Right atrium auricular region (tissue), 2 donors: ENCODE measurements around the gene ICE2. TPM values are rescaled to one million over a fixed set of nuclear protein-coding genes. Genes with fewer than 3 reads are reported as not detected.

Experiments
- DNase-seq: peaks from one replicate; pipeline ENCODE4 v3.0.0-alpha.2; 2019; ENCODE audit warnings: low spot score
- H3K27ac ChIP-seq, 2 donors: fragments of 200-600 bp; sonication (generic); 1 replicate in 1 of 2; 2 replicates in 1 of 2; pipeline ENCODE4 v1.5.1; 2016 to 2019
- H3K27me3 ChIP-seq, 2 donors: fragments of 200-600 bp; sonication (generic); one replicate each; pipeline versions ENCODE4 v1.5.1 to v1.6.0; 2017 to 2019
- H3K36me3 ChIP-seq: fragments of 200-600 bp; sonication (generic); one replicate; pipeline ENCODE4 v1.5.1; 2016
- H3K4me1 ChIP-seq, 2 donors: fragments of 200-600 bp; sonication (generic); one replicate each; pipeline versions ENCODE4 v1.5.1 to v1.6.0; 2017 to 2019
- H3K4me3 ChIP-seq, 2 donors: fragments of 200-600 bp; sonication (generic); 1 replicate in 1 of 2; 2 replicates in 1 of 2; pipeline ENCODE4 v1.5.1; 2017 to 2019; ENCODE audit warnings: mild to moderate bottlenecking in 1 of 2, moderate library complexity in 1 of 2
- H3K9me3 ChIP-seq, 2 donors: fragments of 200-600 bp; sonication (generic); one replicate each; pipeline ENCODE4 v1.5.1; 2019
- total RNA-seq, 2 donors: library from RNA; depleted of rRNA; stranded (reverse); fragments of >200 nt; gene quantifications; one replicate each; pipeline ENCODE4 v1.1.0, GENCODE V29; 2016
- TF ChIP-seq, protein P1 (sequence below), 2 donors: fragments of 200-600 bp; sonication (generic); IDR thresholded peaks; one replicate each; pipeline ENCODE4 v1.5.1; 2019; ENCODE audit warnings: antibody characterized with exemption in 2 of 2

The ICE2 gene
- total RNA-seq, 2 donors from 2014 or later: 10.6 to 12.6 TPM

DNA sequence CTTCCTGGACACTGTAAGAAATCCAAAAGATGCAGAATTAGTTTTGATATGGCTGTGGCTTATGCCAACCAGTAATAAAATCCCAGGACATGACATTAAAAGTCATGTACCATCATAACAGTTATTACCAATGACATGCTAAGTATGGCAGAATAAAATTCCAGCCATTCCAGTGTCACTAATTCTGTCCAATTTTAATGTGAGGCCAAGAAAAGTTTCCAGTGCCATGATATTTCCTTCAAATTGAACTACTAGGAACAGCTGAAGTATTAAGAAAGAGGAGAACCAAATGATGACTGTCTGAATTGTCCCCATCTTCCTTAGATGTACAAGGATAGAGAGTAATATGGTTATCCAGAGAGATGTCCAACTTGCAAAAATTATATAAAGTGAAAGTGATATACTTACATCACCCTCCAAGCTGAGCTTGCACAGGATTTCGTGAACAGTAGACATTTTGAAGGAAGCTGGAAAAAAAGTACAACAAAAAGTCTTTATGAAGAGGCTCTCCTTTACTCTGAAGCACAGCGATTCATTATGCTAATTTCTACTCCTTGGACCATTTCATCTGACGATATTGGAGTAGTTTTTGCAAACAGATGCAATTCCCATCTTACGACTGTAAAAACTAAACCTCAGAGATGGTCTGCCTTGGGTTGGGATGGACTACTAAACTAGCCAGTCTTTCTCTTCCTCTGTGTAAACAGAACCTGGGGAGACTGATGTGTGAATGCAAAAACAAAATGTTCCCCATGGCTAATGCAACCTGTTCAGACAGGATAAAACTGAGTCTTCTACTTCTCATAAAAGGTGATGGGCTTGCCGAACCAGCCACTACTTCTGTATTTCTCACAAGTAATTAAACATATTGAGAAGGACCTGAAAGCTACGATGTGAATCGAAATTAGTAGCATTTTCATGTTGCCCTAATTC is 93.1 kb downstream of the ICE2 start:
- Histone ChIP-seq H3K27me3 (no peaks in the 10 kb centered on the region), H3K4me3 (no peak overlapping the region), H3K27ac (no peak overlapping the region), H3K9me3 (no peaks in the 10 kb centered on the region), H3K36me3 (peaks cover 35% of the 10 kb centered on the region), H3K4me1 (peaks cover 0 to 58% of the 10 kb centered on the region in 2 donors)
- TF ChIP-seq, protein P1, sequence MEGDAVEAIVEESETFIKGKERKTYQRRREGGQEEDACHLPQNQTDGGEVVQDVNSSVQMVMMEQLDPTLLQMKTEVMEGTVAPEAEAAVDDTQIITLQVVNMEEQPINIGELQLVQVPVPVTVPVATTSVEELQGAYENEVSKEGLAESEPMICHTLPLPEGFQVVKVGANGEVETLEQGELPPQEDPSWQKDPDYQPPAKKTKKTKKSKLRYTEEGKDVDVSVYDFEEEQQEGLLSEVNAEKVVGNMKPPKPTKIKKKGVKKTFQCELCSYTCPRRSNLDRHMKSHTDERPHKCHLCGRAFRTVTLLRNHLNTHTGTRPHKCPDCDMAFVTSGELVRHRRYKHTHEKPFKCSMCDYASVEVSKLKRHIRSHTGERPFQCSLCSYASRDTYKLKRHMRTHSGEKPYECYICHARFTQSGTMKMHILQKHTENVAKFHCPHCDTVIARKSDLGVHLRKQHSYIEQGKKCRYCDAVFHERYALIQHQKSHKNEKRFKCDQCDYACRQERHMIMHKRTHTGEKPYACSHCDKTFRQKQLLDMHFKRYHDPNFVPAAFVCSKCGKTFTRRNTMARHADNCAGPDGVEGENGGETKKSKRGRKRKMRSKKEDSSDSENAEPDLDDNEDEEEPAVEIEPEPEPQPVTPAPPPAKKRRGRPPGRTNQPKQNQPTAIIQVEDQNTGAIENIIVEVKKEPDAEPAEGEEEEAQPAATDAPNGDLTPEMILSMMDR (IDR thresholded peaks at IDR 0.05): no peak
- DNase-seq: no peak

DNA sequence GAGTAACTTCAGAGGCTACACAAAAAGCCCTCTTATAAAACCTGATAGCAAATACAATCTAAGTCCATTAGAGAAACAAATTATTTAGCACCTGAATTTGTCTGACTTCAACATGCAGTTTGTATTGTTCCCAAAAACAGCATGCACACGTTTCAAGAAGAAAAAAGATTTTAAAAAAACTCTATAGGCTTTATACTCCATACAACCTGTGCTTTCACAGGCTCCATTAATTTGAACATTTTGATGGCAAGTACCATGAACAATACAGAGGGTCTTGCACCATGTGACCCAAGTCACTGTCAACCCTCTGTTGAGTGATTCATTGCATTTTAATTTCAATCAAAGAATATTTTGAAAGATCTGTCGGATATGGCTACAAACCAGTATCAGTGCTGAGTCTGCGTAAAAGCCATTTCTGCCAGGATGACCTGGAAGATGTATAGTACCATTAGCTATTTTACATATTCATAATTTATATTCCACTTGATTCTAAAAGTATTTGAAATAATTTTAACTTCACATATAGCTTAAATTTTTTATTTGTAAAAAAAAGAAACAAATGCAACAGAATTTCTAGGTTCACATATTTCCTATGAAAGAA is 94.3 kb downstream of the ICE2 start:
- no peak overlapping the region for H3K27ac ChIP-seq
- H3K36me3 ChIP-seq: peaks cover 36% of the 10 kb centered on the region
- peaks cover 0 to 52% of the 10 kb centered on the region in 2 donors for H3K4me1 ChIP-seq
- TF ChIP-seq, protein P1 (IDR thresholded peaks at IDR 0.05): no peak
- no peak overlapping the region for H3K4me3 ChIP-seq
- H3K27me3 ChIP-seq: no peaks in the 10 kb centered on the region
- DNase-seq: no peak
- H3K9me3 ChIP-seq: no peaks in the 10 kb centered on the region

DNA sequence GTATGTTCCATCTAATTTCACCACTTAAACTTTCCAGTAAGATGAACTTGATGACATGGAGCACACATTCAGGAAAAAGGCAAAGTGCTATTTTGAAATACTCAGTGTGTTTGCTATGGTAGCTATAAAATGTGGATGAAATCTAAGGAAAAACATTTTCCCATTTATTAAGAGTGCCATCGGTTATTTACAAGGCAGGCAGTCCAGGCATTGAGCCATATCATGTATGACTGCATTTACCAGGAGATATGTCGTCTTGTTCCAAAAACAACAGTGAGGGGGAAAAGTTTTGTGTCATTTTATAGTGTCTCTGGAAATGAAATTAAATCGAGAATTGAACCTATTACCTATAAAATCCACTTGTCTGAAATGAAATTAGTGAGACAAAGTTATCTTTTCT is 94.9 kb downstream of the ICE2 start:
- H3K4me1 ChIP-seq: peaks cover 0 to 52% of the 10 kb centered on the region in 2 donors
- TF ChIP-seq, protein P1 (IDR thresholded peaks at IDR 0.05): no peak
- H3K9me3 ChIP-seq: no peaks in the 10 kb centered on the region
- DNase-seq: no peak
- no peaks in the 10 kb centered on the region for H3K27me3 ChIP-seq
- H3K4me3 ChIP-seq: no peak overlapping the region
- peaks cover 36% of the 10 kb centered on the region for H3K36me3 ChIP-seq
- H3K27ac ChIP-seq: no peak overlapping the region

DNA sequence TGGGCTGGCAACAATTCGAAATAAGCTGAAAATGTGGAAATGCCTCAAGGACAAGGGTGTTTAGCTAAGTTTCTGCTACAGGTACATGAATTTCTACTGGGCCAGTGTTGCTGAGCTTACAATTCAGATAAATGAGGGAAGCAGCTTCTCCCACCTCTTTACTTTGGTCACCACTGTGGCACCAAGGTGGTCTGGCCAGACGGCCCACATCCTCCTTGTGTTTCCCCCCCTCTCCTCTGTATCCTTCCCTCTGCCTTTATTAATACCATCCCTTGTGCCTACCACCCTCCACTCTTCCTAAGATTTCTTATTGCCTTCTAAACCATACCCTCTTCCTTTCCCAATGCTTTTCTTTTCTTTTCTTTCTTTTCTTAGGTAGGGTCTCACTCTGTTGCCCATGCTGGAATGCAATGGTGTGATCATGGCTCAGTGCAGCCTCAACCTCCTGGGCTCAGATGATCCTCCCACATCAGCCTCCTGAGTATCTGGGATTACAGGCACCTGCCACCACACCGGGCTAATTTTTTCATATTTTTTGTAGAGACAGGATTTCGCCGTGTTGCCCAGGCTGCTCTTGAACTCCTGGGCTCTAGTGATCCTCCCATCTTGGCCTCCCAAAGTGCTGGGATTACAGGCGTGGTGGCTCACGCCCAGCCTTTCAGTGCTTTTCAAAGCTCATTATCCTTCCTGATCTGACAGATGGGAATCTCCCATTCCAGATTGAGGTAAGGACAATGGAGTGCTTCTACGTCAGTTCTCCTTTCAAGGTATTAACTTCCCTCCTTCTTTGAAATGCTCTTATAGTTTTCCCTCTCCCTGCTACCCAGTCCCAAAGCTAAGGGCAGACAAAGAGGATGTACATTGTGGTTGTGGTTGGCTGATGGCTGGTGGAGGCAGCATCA is 95.9 kb downstream of the ICE2 start:
- H3K27ac ChIP-seq: no peak overlapping the region
- DNase-seq: no peak
- H3K9me3 ChIP-seq: no peaks in the 10 kb centered on the region
- no peaks in the 10 kb centered on the region for H3K27me3 ChIP-seq
- H3K4me3 ChIP-seq: no peak overlapping the region
- TF ChIP-seq, protein P1 (IDR thresholded peaks at IDR 0.05): no peak
- H3K36me3 ChIP-seq: peaks cover 36% of the 10 kb centered on the region
- H3K4me1 ChIP-seq: peaks cover 0 to 55% of the 10 kb centered on the region in 2 donors

DNA sequence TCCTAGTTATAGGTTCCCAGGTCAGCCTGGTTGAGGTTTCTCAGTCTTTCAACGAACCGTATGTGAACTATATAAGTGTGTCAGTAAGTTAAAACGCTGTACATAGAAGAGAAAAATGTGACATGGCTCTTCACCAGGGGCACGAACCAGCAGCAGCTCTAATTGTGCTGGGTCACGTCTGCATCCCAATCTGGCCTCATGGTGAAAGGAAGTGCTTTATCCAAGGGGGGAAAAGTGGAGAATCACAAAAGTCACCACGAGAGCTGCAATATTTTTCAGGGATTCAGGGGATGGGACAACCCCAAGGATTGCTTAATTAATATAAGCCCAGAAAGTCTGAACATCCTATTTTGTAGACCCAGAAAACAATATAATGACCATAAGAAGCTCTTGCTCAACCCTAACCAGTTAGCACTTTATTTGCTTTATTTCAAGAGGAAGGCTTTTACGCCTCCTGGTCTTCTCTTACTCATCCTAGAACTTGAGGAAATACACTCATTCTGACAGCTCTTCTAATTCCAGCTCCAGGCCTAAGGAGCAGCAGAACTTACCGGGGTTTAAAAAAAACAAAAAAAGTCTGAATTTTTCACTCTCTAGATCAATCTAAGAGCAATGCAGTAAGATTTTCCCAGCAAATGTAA is 97.7 kb downstream of the ICE2 start:
- no peaks in the 10 kb centered on the region for H3K27me3 ChIP-seq
- H3K27ac ChIP-seq: no peak overlapping the region
- peaks cover 49% of the 10 kb centered on the region for H3K36me3 ChIP-seq
- no peaks in the 10 kb centered on the region for H3K9me3 ChIP-seq
- H3K4me1 ChIP-seq: peaks cover 0 to 62% of the 10 kb centered on the region in 2 donors
- TF ChIP-seq, protein P1 (IDR thresholded peaks at IDR 0.05): no peak
- DNase-seq: no peak
- H3K4me3 ChIP-seq: no peak overlapping the region
